ENCODE measurements around the gene DHRS1.

The DHRS1 gene

GRCh38 chr14:24340606-24341005 is 41.0 kb upstream of the DHRS1 start:
- no peak for DNase-seq (ENCODE audit: low read depth)
- H3K4me3 ChIP-seq (ENCODE audit: low read depth, low read length): no peak overlapping the region
- TF ChIP-seq CTCF (IDR thresholded peaks at IDR 0.05; ENCODE audit: low read depth, low read length): no peak
- TF ChIP-seq POLR2A (IDR thresholded peaks at IDR 0.05; ENCODE audit: extremely low read depth, insufficient read length): no peak
- TF ChIP-seq, protein P1, sequence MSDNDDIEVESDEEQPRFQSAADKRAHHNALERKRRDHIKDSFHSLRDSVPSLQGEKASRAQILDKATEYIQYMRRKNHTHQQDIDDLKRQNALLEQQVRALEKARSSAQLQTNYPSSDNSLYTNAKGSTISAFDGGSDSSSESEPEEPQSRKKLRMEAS (IDR thresholded peaks at IDR 0.05; ENCODE audit: low read depth, low read length): no peak
- no peak for TF ChIP-seq MYC (IDR thresholded peaks at IDR 0.05; ENCODE audit: low read depth, low read length)

DNA sequence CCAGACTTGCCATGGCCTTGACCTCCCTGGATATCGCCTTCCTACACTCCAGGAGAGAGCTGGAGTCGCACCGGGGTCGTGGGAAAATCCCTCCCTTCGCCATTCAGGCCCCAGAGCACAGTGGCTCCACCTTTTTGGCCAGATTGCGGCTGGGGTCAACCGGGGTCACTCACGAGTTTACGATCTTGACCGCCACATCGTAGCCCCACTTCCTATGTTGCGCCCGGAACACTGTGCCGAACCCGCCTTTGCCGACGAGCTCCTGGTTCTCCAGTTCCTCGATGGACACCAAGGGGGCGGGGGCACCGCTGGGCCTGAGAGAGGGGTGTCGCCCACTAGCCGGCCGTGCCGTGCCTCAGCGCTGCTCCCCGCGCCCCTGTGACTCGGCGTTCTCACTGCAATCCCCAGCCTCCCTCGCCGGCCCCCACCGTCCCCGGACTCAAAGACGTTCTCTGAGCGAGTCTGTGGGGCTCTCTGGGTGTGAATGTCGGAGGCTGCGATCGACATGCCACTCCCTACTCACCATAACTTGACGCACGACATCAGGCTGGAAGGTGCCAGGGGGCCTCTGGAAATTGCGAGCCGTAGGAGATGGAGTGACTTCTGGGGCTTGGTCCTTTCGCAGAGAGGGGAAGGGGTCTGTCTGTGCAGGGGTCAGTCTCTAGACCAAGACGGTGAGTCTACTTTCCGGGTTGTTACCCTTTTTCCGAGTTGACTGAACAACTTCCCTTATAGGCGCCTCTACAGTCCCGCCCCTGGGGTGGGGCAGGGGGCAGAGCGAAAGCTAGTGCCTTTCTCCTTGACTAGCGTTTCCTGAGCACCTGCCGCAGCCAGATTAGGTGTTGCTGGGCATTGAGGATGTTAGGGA is 39.9 kb upstream of the DHRS1 start, which contains the start of gene RIPK3:
TSS of gene RIPK3 (minus strand) at position 708 of the 868 bp plus-strand sequence. CDS start at position 543, 165 bp downstream.
- H3K4me3 ChIP-seq (ENCODE audit: low read depth, low read length): peak within 1 kb of the TSS; percentile 49
- TF ChIP-seq MYC (IDR thresholded peaks at IDR 0.05; ENCODE audit: low read depth, low read length) (no peak), CTCF (IDR thresholded peaks at IDR 0.05; ENCODE audit: low read depth, low read length) (no peak), POLR2A (IDR thresholded peaks at IDR 0.05; ENCODE audit: extremely low read depth, insufficient read length) (no peak)
- TF ChIP-seq, protein P1 (IDR thresholded peaks at IDR 0.05; ENCODE audit: low read depth, low read length): no peak
- DNase-seq (ENCODE audit: low read depth): peak; percentile 22

DNA sequence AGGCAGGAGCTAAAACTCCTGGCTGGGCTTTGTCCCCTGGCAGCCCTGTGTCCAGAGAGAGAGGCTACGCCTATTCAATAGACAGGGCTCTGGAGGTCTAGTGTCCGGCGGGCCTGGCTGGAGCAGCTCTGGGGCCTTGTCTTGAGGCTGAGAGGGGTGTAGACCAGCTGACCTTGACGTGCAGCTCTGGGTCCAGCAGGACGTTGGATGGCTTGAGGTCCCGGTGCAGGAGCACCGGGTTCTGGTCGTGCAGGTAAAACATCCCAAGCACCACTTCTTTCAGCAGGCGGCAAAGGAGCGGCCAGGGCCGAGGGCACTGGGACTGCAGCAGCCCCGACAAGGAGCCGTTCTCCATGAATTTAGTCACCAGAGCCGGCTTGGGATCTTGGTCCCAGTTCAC is 39.3 kb upstream of the DHRS1 start:
- TF ChIP-seq, protein P1 (IDR thresholded peaks at IDR 0.05; ENCODE audit: low read depth, low read length): no peak
- TF ChIP-seq CTCF (IDR thresholded peaks at IDR 0.05; ENCODE audit: low read depth, low read length): no peak
- no peak for TF ChIP-seq MYC (IDR thresholded peaks at IDR 0.05; ENCODE audit: low read depth, low read length)
- no peak for TF ChIP-seq POLR2A (IDR thresholded peaks at IDR 0.05; ENCODE audit: extremely low read depth, insufficient read length)
- DNase-seq (ENCODE audit: low read depth): no peak
- no peak overlapping the region for H3K4me3 ChIP-seq (ENCODE audit: low read depth, low read length)

DNA sequence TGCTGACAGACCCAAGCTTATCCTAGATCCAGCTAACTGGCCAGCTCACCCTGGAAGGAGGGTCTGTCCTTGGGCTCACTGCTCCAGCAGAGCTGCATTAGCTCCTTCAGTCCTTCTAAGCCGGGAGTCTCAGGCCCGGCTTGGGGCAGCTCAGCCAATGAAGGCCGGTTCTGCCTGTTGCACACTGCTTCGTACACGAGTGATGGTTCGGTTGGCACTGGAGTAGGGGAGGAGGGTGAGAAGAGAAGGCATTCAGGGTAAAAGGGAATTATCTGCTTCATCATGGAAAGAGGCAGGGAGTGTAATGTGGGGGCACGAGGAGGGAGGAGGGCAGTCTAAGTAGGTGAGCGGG is 38.2 kb upstream of the DHRS1 start:
- no peak overlapping the region for H3K4me3 ChIP-seq (ENCODE audit: low read depth, low read length)
- DNase-seq (ENCODE audit: low read depth): no peak
- TF ChIP-seq POLR2A (IDR thresholded peaks at IDR 0.05; ENCODE audit: extremely low read depth, insufficient read length): no peak
- TF ChIP-seq CTCF (IDR thresholded peaks at IDR 0.05; ENCODE audit: low read depth, low read length): no peak
- TF ChIP-seq MYC (IDR thresholded peaks at IDR 0.05; ENCODE audit: low read depth, low read length): no peak
- TF ChIP-seq, protein P1 (IDR thresholded peaks at IDR 0.05; ENCODE audit: low read depth, low read length): no peak

DNA sequence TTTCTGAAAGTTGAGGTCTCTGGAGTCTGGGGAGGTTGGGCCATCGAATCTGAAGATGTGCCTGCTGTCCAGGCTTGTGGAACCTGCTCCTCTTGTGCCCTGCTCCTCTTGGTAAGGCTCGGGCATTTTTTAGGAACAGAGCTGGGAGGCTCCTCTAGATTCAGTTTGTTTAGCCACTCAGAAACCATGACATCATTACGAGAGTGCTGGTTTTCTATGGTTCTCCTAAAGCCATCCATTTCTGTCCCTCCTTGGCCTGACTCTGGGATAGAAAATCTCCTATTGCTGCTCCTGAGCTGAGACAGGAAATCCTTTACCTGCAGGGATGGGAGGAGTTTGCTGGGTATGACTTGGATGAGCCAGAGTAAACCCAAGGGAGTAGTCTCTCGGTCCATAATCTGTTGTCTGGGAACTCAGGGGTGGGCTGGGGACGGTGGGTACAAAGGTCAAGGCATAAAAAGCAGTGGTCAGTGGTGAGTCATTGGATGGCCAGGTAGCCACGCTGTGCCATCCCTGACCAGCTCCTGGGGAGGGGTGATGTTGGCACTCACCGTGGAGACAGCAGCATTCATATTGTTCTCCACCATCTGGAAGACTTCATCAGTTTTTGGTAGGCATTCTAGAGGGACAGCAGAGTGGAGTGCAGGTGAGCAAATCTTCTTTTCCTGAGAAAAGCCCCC is 37.7 kb upstream of the DHRS1 start:
- TF ChIP-seq MYC (IDR thresholded peaks at IDR 0.05; ENCODE audit: low read depth, low read length) (no peak), CTCF (IDR thresholded peaks at IDR 0.05; ENCODE audit: low read depth, low read length) (no peak), POLR2A (IDR thresholded peaks at IDR 0.05; ENCODE audit: extremely low read depth, insufficient read length) (no peak)
- TF ChIP-seq, protein P1 (IDR thresholded peaks at IDR 0.05; ENCODE audit: low read depth, low read length): no peak
- H3K4me3 ChIP-seq (ENCODE audit: low read depth, low read length): no peak overlapping the region
- DNase-seq (ENCODE audit: low read depth): no peak
